DND-41 (cell line): ENCODE results near the gene UCK2.

ENCODE experiments used
- CTCF ChIP-seq: IDR thresholded peaks from 2 replicates; pipeline ENCODE4 v1.5.1; 2012; ENCODE audit warnings: borderline replicate concordance, low read length, moderate library complexity, mild to moderate bottlenecking; ENCODE audit not compliant: poor library complexity, severe bottlenecking; ENCODE audit errors: extremely low read depth
- EZH2 ChIP-seq: IDR thresholded peaks from 3 replicates; pipeline ENCODE4 v1.6.1; 2012; ENCODE audit warnings: borderline replicate concordance, low read depth, mild to moderate bottlenecking, moderate library complexity, low read length, inconsistent platforms; ENCODE audit not compliant: severe bottlenecking

GRCh38 chr1:165852871-165853270 is 25.5 kb downstream of the UCK2 start:
- no peak for TF ChIP-seq CTCF
- no peak for TF ChIP-seq EZH2
